BJ (cell line): ENCODE measurements around the gene KCTD3. TPM values are rescaled to one million over a fixed set of nuclear protein-coding genes. Genes with fewer than 3 reads are reported as not detected.

Experiments used
- CTCF ChIA-PET: fragments of 350-600 bp; formaldehyde crosslinking; extraction: SDS; loops from one replicate; lab custom pipeline; 2021; ENCODE audit warnings: antibody characterized with exemption, inconsistent platforms; lab: Yijun Ruan, JAX
- POLR2A ChIA-PET: fragments of 300-600 bp; sonication (Branson Sonifier 250); formaldehyde crosslinking; extraction: SDS; loops from one replicate; lab custom pipeline; 2021; ENCODE audit warnings: antibody characterized with exemption; lab: Charles Lee
- DNase-seq: peaks from one replicate; pipeline ENCODE4 v3.0.0-alpha.2; 2011; ENCODE audit warnings: low read depth
- H3K27me3 ChIP-seq: 2 replicates; pipeline ENCODE4 v1.6.0; 2011; ENCODE audit warnings: low read length; ENCODE audit not compliant: control insufficient read depth, insufficient read depth
- H3K36me3 ChIP-seq: 2 replicates; pipeline ENCODE4 v1.5.1; 2011; ENCODE audit warnings: low read length; ENCODE audit not compliant: control insufficient read depth, insufficient read depth
- H3K4me3 ChIP-seq: 2 replicates; pipeline ENCODE4 v1.5.1; 2011; ENCODE audit warnings: low read depth, mild to moderate bottlenecking, control low read depth, low read length
- polyA plus RNA-seq: library from polyadenylated mRNA; depleted of rRNA; stranded (reverse); fragments of >200 nt; gene quantifications from 2 replicates; pipeline ENCODE4 v1.2.3, GENCODE V29; 2011
- TF ChIP-seq, protein P1 (sequence below): IDR thresholded peaks from 2 replicates; pipeline ENCODE4 v1.5.1; 2011; ENCODE audit warnings: low read depth, mild to moderate bottlenecking, control low read depth, inconsistent platforms, low read length, moderate library complexity; ENCODE audit not compliant: insufficient read depth

The KCTD3 gene
- polyA plus RNA-seq, 1 experiment, result 31.7 TPM

DNA sequence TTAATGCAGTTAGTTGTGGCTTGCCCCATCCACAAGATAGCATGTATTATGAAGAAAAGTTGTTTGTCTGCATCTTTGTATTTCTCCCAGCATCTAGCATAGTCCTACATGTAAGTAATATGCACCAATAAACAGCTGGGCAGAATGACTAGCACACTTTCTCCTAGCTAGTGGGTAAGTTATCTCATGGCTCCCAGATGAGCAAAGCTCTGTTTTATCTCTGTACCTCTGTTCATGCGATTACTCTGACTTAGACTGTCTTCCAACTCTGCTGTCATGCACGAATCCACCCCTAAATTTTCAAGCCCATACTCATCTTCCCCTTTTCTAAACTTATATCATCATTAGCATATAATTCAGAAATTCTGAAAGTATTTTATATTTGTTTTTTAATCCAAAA, 37.5 kb upstream of the KCTD3 start:
- no peaks in the 10 kb centered on the region for H3K27me3 ChIP-seq
- H3K4me3 ChIP-seq, result no peak overlapping the region
- TF ChIP-seq, protein P1, sequence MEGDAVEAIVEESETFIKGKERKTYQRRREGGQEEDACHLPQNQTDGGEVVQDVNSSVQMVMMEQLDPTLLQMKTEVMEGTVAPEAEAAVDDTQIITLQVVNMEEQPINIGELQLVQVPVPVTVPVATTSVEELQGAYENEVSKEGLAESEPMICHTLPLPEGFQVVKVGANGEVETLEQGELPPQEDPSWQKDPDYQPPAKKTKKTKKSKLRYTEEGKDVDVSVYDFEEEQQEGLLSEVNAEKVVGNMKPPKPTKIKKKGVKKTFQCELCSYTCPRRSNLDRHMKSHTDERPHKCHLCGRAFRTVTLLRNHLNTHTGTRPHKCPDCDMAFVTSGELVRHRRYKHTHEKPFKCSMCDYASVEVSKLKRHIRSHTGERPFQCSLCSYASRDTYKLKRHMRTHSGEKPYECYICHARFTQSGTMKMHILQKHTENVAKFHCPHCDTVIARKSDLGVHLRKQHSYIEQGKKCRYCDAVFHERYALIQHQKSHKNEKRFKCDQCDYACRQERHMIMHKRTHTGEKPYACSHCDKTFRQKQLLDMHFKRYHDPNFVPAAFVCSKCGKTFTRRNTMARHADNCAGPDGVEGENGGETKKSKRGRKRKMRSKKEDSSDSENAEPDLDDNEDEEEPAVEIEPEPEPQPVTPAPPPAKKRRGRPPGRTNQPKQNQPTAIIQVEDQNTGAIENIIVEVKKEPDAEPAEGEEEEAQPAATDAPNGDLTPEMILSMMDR, result no peak
- no peaks in the 10 kb centered on the region for H3K36me3 ChIP-seq
- ChIA-PET POLR2A (no interaction called here), CTCF (interaction anchor here (0.9 to 1.3 kb wide), 4 partner anchors 869 to 1197 kb away, joined by 3 to 5 read pairs (median 4); no protein-coding TSS in a partner anchor)
- no peak for DNase-seq

DNA sequence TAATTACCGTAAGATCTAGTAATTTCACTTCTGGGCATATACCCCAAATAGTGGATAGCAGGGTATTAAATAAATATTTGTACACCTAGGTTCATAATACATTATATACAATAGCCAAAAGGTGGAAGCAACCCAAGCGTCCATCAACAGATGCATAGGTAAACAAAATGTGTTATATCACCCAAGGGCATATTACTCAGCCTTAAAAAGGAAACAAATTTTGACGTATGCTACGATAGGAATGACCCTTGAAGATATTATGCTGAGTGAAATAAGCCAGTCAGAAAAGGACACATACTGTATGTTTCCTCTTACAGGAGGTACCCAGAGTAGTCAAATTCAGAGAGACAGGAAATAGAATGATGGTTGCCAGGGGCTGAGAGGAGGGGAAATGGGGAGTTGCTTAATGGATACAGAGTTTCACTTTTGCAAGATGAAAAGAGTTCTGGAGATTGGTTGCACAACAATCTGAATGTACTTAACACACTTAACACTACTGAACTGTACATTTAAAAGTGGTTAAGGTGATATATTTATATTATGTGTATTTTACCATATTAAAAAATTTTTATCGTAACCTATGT, 36.6 kb upstream of the KCTD3 start:
- ChIA-PET CTCF (interaction anchor here (0.9 kb wide), 1 partner anchor 903 kb away, joined by 3 read pairs; no protein-coding TSS in a partner anchor), POLR2A (no interaction called here)
- DNase-seq, result no peak
- no peak overlapping the region for H3K4me3 ChIP-seq
- no peaks in the 10 kb centered on the region for H3K36me3 ChIP-seq
- TF ChIP-seq, protein P1, result no peak
- no peaks in the 10 kb centered on the region for H3K27me3 ChIP-seq

DNA sequence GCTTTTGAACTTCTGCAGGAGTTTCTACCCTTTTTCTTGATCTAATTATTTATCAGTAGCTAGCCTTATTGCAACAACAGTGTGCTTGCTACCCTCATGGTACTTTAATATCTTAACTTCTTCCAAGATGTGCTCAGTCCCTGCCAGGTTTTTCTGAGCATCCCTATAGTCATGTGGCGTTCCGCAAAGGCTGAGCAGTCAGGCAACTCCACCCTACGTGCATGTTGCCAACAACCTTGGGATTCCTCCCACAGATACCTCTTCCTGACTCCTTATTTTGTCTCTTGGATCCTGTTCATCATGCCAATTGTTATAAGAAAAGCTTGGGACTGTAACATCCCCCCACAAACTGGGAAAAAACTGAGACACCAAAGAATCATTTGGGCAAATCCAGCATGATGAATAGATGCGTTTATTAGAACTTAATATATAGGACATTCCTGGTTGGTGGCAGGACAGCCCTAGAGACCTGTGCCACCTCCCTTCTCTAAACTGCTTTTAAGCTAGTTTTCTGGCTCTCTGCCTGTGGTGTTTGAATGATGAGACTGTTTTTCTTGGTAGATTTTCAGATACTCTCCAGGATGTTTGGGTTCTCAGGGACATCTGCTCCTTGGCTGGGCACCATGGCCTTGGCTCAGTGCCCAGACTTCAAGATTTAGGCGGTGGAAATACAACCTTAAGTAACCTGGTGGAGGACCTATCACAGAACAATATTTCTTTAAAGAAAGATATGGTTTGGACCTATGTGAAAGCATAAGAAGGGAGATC, 27.1 kb upstream of the KCTD3 start:
- ChIA-PET CTCF (interaction anchor here (0.9 kb wide), 1 partner anchor 880 kb away, joined by 4 read pairs; no protein-coding TSS in a partner anchor), POLR2A (interaction anchor here (0.6 kb wide), 1 partner anchor 617 kb away, joined by 3 read pairs; no protein-coding TSS in a partner anchor)
- no peaks in the 10 kb centered on the region for H3K36me3 ChIP-seq
- H3K4me3 ChIP-seq, result no peak overlapping the region
- DNase-seq, result no peak
- TF ChIP-seq, protein P1, result no peak
- no peaks in the 10 kb centered on the region for H3K27me3 ChIP-seq

DNA sequence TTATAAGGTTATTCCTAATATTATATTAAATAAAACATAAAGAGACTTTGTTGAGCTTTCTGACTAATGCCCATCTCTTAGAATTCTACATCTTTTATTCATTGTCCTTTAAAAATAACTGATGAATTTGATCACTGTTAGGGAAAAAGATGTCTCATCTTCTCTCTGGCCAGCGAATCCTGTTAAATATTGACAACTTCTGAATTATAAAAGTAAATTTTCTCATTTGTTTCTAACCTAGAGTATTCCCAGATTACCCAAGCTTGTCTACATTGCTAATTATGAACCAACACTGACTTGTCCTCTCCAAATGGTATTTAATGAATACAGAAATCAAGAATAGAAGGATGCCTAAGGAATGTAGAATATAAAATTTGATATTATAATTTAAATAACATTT, 24.8 kb upstream of the KCTD3 start:
- POLR2A ChIA-PET, result no interaction called here
- no peak for DNase-seq
- H3K4me3 ChIP-seq, result no peak overlapping the region
- H3K36me3 ChIP-seq, result no peaks in the 10 kb centered on the region
- H3K27me3 ChIP-seq, result no peaks in the 10 kb centered on the region
- CTCF ChIA-PET, result interaction anchor here (1.6 to 1.8 kb wide), 2 partner anchors 15 to 17 kb away, joined by 3 to 9 read pairs; no protein-coding TSS in a partner anchor
- TF ChIP-seq, protein P1, result no peak

DNA sequence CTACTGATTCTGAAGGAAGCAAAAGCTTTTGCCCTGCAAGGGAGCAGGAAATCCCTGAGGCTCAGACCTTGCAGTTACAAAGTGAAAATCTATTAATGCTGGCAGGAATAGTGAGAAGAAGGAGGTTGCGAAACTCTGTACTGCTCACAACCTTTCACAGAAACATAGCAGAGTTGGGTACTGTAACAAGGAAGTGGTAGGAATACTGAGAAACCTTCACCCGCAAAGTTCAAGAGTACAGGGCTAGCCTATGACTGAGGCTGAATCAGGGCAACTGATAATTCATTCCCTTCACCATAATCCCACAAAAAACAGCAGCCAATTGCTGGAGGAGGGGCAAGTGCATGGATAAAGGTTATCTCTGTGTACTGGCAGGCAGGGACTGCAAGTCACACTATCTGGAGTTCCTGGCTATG, 23.9 kb upstream of the KCTD3 start:
- CTCF ChIA-PET, result interaction anchor here (1.8 kb wide), 1 partner anchor 16 kb away, joined by 9 read pairs; no protein-coding TSS in a partner anchor

More for the DNA sequence above, 23.9 kb upstream of the KCTD3 start:
- TF ChIP-seq, protein P1, result no peak
- Histone ChIP-seq H3K4me3 (no peak overlapping the region), H3K27me3 (no peaks in the 10 kb centered on the region), H3K36me3 (no peaks in the 10 kb centered on the region)
- POLR2A ChIA-PET, result no interaction called here
- no peak for DNase-seq
